GM20000 (cell line): ENCODE results near the gene CEP350.

Source experiments
- DNase-seq: peaks from one replicate; pipeline ENCODE4 v3.0.0; 2012; ENCODE audit warnings: low spot score
- CTCF ChIP-seq: IDR thresholded peaks from 2 replicates; pipeline ENCODE4 v1.5.1; 2012; ENCODE audit warnings: mild to moderate bottlenecking, control low read depth; ENCODE audit errors: extremely low read depth, missing control alignments

CEP350 gene

GRCh38 chr1:180154325-180155181, 199.9 kb downstream of the CEP350 start, which contains the start of gene QSOX1:
QSOX1 (plus strand) TSS chr1:180154869; CDS start chr1:180154908, 39 bp downstream.
- DNase-seq, result peak; percentile 100
- no peak for TF ChIP-seq CTCF

GRCh38 chr1:180155182-180155682, 200.6 kb downstream of the CEP350 start:
- TF ChIP-seq CTCF, result no peak
- peak; percentile 40 for DNase-seq

- TF ChIP-seq CTCF, result no peak
- DNase-seq, result no peak
These were observed 201.6 kb downstream of the CEP350 start for GRCh38 chr1:180156201-180156600.

GRCh38 chr1:180156631-180157091, 202.1 kb downstream of the CEP350 start:
- DNase-seq, result no peak
- no peak for TF ChIP-seq CTCF

GRCh38 chr1:180157108-180157507, 202.5 kb downstream of the CEP350 start:
- no peak for TF ChIP-seq CTCF
- DNase-seq, result no peak

GRCh38 chr1:180157576-180158057, 203.0 kb downstream of the CEP350 start:
- TF ChIP-seq CTCF, result no peak
- DNase-seq, result no peak
